IPS DF 6.9 (cell line): ENCODE data around the gene OR4B1.

Experiments used
- DNase-seq: peaks from one replicate; pipeline ENCODE4 v3.0.0-alpha.2; 2013; ENCODE audit warnings: low read depth, low spot score
- H3K27ac ChIP-seq: one replicate; pipeline ENCODE4 v1.5.1; 2013; ENCODE audit warnings: low read length, control low read depth
- H3K27me3 ChIP-seq: 2 replicates; pipeline ENCODE4 v1.6.1; 2013; ENCODE audit warnings: mild to moderate bottlenecking, low read length; ENCODE audit not compliant: control insufficient read depth, insufficient read depth
- H3K36me3 ChIP-seq: 2 replicates; pipeline ENCODE4 v1.6.1; 2013; ENCODE audit warnings: low read length; ENCODE audit not compliant: control insufficient read depth, insufficient read depth
- H3K4me1 ChIP-seq: 2 replicates; pipeline ENCODE4 v1.6.1; 2013; ENCODE audit warnings: low read length; ENCODE audit not compliant: control insufficient read depth, insufficient read depth
- H3K4me3 ChIP-seq: 2 replicates; pipeline ENCODE4 v1.5.1; 2013; ENCODE audit warnings: mild to moderate bottlenecking, low read length
- H3K9me3 ChIP-seq: 2 replicates; pipeline ENCODE4 v1.6.1; 2013; ENCODE audit warnings: low read length, inconsistent platforms; ENCODE audit not compliant: control insufficient read depth, insufficient read depth
- WGBS: extraction: QIAGEN DNeasy Blood & Tissue Kit; methylation state at CpG from one replicate; pipeline ENCODE4 v1.1.7; 2013; ENCODE audit warnings: mixed read lengths, missing lambda C conversion rate; ENCODE audit not compliant: insufficient read length, insufficient coverage; 5-methylcytosine and 5-hydroxymethylcytosine counted together

Gene OR4B1, protein sequence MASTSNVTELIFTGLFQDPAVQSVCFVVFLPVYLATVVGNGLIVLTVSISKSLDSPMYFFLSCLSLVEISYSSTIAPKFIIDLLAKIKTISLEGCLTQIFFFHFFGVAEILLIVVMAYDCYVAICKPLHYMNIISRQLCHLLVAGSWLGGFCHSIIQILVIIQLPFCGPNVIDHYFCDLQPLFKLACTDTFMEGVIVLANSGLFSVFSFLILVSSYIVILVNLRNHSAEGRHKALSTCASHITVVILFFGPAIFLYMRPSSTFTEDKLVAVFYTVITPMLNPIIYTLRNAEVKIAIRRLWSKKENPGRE

DNA sequence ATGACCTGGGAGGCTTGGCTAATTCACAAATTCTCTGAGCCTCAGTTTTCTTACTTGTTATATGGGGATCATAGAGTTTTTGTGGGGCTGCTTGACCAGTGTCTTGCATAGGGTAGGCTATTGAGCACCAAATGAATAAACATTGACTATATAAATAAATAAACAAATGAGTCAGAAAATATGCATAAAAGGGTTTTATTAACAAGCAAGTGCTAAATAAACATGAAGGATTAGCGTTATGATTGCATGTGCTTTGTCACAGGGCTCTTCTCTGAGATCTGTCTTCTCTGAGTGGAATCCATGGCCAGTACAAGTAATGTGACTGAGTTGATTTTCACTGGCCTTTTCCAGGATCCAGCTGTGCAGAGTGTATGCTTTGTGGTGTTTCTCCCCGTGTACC, at the start of gene OR4B1:
Gene OR4B1 (plus strand): TSS at position 301 of the 400 bp plus-strand sequence. CDS start 0 bp downstream, at position 301.
- no CpG with 5 or more reads among the region's 2 CpGs for WGBS
- Histone ChIP-seq H3K36me3 (no peaks in the 10 kb centered on the region), H3K9me3 (peaks cover 4% of the 10 kb centered on the region)

DNA sequence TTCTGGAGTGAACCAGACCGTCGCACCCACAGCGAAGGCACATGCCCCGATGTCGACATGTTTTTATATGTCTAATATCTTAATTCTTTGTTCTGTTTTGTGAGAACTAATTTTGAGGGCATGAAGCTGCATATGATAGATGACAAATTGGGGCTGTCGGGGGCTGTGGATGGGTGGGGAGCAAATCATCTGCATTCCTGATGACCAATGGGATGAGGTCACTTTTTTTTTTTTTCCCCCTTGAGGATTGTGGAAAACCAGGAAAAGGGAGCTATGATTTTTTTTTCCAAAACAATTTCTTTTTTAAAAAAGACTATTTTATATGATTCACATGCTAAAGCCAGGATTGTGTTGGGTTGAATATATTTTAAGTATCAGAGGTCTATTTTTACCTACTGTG, 49.2 kb upstream of the OR4B1 start:
- DNase-seq, result no peak
- no CpG with 5 or more reads among the region's 6 CpGs for WGBS
- no peaks in the 10 kb centered on the region for H3K27me3 ChIP-seq
- no peak overlapping the region for H3K4me3 ChIP-seq
- no peak overlapping the region for H3K27ac ChIP-seq
- no peaks in the 10 kb centered on the region for H3K4me1 ChIP-seq
- no peaks in the 10 kb centered on the region for H3K36me3 ChIP-seq
- no peaks in the 10 kb centered on the region for H3K9me3 ChIP-seq

More for the DNA sequence above, at the start of gene OR4B1:
- Histone ChIP-seq H3K4me3 (no peak within 1 kb of the TSS), H3K4me1 (no peaks in the 10 kb centered on the region), H3K27me3 (no peaks in the 10 kb centered on the region), H3K27ac (no peak within 1 kb of the TSS)
- no peak for DNase-seq

DNA sequence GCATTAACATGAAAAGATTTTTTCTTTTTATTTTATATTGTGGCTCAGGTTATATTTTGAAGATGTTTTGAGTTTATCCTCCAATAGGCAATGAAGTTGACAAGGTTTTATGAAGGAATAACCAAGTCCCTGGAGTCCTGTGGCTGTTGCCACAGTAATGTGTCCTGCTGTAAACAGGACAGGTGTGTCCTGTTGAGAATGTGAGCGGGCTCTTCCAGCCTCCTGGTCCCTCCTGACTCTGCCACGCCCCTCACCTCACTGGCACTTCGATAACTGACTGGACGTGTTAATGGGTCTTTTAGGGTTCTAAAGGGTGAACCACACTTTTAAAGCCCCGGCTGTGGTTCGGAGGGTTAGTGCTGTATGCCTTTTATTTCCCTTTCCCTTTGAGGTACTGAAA, 47.8 kb upstream of the OR4B1 start:
- WGBS, result no CpG with 5 or more reads among the region's 6 CpGs
- DNase-seq, result no peak
- H3K36me3 ChIP-seq, result no peaks in the 10 kb centered on the region

DNA sequence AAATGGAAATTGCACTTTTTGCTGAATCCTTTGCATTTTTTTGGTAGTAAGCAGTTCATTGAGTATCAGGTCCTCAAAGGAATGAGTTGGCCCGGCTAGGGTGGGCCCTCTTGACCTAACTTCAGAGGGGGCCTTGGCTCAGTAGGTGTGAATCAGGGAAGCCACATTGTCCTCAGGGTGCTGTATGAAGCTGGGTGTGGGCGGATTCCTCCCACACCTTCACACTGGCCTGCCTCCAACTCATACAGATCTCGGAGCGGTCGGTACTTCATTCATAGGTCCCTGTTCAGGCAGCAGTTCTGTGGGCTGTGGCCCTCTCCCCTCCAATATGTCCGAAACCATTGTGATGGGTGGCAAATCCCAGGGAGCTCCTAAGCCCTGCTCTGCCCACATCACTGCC, 47.4 kb upstream of the OR4B1 start:
- H3K4me3 ChIP-seq, result no peak overlapping the region
- DNase-seq, result no peak
- no peaks in the 10 kb centered on the region for H3K4me1 ChIP-seq
- H3K36me3 ChIP-seq, result no peaks in the 10 kb centered on the region
- no peaks in the 10 kb centered on the region for H3K27me3 ChIP-seq
- no CpG with 5 or more reads among the region's 6 CpGs for WGBS
- no peak overlapping the region for H3K27ac ChIP-seq
- no peaks in the 10 kb centered on the region for H3K9me3 ChIP-seq

More for the DNA sequence above, 47.8 kb upstream of the OR4B1 start:
- H3K27ac ChIP-seq, result no peak overlapping the region
- H3K4me3 ChIP-seq, result no peak overlapping the region
- H3K9me3 ChIP-seq, result no peaks in the 10 kb centered on the region
- no peaks in the 10 kb centered on the region for H3K27me3 ChIP-seq
- H3K4me1 ChIP-seq, result no peaks in the 10 kb centered on the region

DNA sequence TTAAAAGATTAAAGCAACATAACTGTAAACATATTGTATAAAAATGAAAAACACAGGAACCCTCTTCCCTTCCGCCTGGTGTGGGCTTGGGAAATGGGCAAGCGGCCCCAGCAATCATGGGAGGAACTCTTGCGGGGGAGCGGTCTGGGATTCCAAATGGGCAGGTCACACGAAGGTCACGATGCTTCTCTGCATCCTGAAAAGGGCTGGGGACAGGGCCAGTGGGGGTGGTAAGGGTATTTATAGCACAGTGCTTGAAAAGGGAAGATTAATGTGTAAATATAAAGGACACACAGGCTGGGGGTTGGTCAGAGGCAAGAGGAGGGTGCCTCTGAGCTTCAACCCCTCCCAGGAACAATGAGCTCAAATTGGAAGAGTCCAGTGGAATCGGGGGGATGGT, 46.9 kb upstream of the OR4B1 start:
- no peak for DNase-seq
- no peaks in the 10 kb centered on the region for H3K4me1 ChIP-seq
- no peaks in the 10 kb centered on the region for H3K36me3 ChIP-seq
- no peaks in the 10 kb centered on the region for H3K27me3 ChIP-seq
- no peak overlapping the region for H3K4me3 ChIP-seq
- no CpG with 5 or more reads among the region's 7 CpGs for WGBS
- no peak overlapping the region for H3K27ac ChIP-seq
- H3K9me3 ChIP-seq, result no peaks in the 10 kb centered on the region

DNA sequence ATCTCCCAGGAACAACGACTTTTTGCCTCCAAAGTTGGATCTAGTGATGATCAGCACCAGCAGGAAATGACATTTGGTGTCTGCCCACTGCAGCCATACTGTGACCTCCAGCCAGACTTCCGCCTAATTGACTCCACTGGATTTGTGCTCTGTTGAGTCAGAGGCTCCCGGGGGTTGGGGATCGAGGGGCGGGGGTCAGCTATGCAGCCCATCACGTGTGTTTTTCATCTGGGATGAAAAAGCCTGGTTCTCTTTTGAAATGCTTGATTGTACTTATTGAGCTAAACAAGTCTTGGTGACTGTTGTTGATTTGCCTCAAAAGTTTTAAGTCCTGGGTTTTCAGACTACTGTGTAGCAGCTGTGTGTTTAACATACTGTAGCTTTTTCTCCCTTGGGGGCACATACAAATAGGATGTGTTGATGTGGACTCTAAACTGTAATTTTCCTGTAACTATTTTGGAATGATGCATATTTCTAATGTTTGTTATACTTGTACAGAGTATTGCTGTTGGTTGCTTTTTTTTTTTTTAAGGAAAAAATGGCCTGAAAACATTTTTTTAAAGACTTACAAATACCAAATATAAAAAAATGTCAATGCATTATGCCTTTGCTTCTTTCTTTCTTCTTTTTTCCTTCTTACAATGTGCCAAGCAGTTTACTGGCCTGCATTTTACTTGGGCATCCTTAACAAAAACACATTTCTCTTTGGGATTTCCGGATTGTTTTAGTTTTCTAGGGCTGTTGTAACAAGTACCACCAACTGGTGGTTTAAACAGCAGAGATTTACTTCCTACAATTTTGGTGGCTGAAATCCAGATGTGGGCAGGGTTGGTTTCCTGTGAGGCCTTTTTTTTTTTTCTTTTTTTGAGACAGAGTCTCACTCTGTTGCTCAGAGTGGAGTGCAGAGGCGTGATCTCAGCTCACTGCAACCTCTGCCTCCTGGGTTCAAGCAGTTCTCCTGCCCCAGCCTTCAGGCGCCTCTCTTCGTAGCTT, 46.1 kb upstream of the OR4B1 start:
- H3K27ac ChIP-seq, result no peak overlapping the region
- no peak for DNase-seq
- WGBS, result no CpG with 5 or more reads among the region's 10 CpGs

DNA sequence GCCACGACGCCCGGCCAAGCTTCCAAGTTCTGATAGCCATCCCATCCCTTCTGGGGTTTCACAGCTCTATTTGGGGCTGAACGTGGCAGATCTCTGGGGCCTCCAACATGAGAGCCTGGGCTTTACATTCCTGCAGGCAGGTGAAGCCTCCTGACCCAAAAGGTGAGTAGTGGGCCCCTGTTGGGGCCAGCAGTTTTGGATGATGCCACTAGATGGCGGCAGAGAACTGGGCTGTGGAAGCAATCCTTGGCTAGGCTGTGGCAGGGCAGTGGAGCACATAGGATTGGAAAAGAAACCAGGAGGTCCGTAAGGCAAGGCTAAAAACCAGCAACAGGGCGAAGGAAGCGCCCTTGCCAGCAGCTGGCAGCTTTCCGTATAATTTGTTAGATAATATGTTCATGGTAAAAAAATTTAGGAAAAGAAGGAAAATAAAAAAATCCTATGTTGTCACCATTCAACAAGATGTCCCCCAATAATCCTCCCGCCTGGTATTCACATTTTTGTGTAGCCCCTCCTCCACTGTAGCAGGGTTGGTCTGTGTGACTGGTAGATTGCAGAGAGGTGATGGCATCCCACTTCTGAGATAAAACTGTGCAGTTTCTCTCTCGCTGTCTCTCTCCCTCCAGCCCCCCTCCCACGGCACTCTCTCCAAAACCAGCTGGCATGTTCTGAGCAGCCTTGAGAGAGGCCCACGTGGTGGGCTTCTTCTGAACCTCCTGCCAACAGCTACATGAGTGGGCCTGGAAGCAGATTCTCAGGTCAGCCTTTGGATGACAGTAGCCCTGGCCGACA, 43.6 kb upstream of the OR4B1 start:
- Histone ChIP-seq H3K36me3 (no peaks in the 10 kb centered on the region), H3K4me1 (no peaks in the 10 kb centered on the region), H3K27me3 (no peaks in the 10 kb centered on the region), H3K27ac (no peak overlapping the region), H3K9me3 (no peaks in the 10 kb centered on the region; the same call in 1 of the 2 replicates), H3K4me3 (no peak overlapping the region)
- WGBS, result no CpG with 5 or more reads among the region's 14 CpGs
- DNase-seq, result peak; percentile 37

More for the DNA sequence above, 46.1 kb upstream of the OR4B1 start:
- Histone ChIP-seq H3K9me3 (no peaks in the 10 kb centered on the region), H3K4me3 (no peak overlapping the region), H3K4me1 (no peaks in the 10 kb centered on the region), H3K36me3 (no peaks in the 10 kb centered on the region), H3K27me3 (no peaks in the 10 kb centered on the region)

DNA sequence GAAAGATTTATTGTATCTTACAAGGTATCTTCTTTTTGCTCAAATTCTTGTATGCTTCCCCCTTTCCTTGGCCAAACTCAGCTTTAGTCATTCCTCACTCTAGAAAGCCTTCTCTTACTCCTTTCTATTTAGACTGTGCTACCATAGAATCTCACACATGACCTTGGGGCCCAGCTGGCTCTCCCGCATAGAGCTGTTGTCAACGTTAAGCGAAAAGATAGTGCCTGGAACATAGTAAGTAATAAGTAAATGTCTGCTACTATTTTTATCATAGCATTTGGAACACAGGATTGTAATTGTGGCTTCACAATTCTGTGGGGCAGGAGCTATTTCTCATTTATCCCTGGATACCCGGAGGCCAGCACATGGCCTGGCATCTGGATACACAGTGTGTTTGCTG, 38.9 kb upstream of the OR4B1 start:
- Histone ChIP-seq H3K4me1 (no peaks in the 10 kb centered on the region), H3K27ac (no peak overlapping the region), H3K36me3 (no peaks in the 10 kb centered on the region), H3K9me3 (peaks cover 1% of the 10 kb centered on the region; the same call in 1 of the 2 replicates), H3K27me3 (no peaks in the 10 kb centered on the region), H3K4me3 (no peak overlapping the region)
- DNase-seq, result no peak
- WGBS, result no CpG with 5 or more reads among the region's 4 CpGs

DNA sequence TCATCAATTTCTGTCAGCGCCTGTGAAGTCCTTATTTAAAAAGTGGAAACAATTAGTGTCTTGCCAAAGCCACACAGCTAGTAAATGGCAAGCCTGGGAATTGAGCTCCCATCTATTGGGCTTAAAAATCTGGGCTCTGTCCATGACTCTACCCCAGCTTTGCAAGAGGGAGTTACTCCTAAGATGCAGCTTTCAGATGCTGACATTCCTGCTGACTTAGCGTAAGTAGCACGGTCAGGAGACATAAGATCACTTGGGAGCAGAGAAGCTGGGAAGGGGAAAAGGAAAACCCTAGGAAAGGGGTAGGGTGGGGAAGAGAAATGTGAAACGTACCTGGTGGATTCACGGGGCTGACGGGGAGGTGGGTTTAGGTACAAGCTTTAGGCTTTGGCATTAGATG, 36.0 kb upstream of the OR4B1 start:
- Histone ChIP-seq H3K27me3 (no peaks in the 10 kb centered on the region), H3K36me3 (no peaks in the 10 kb centered on the region), H3K4me1 (no peaks in the 10 kb centered on the region), H3K27ac (no peak overlapping the region), H3K4me3 (no peak overlapping the region), H3K9me3 (peaks cover 1% of the 10 kb centered on the region; the same call in 1 of the 2 replicates)
- no peak for DNase-seq
- WGBS, result no CpG with 5 or more reads among the region's 6 CpGs
